ENCODE data around the gene NRXN3.

The NRXN3 gene

GRCh38 chr14:79608446-79608845, 1438.3 kb downstream of the NRXN3 start:
- H3K9me3 ChIP-seq (ENCODE audit: severe bottlenecking), result no peaks in the 10 kb centered on the region
- TF ChIP-seq CTCF (IDR thresholded peaks at IDR 0.05; ENCODE audit: poor library complexity, severe bottlenecking), result no peak
- DNase-seq (ENCODE audit: low spot score) (no peak), ATAC-seq (ENCODE audit: low read depth) (no peak)
- H3K4me1 ChIP-seq (ENCODE audit: insufficient read depth, poor library complexity, severe bottlenecking), result no peaks in the 10 kb centered on the region
- no peak overlapping the region for H3K4me3 ChIP-seq (ENCODE audit: severe bottlenecking)
- H3K27me3 ChIP-seq (ENCODE audit: insufficient read depth, poor library complexity, severe bottlenecking), result no peaks in the 10 kb centered on the region
- no peaks in the 10 kb centered on the region for H3K36me3 ChIP-seq (ENCODE audit: low read depth)
- no peak overlapping the region for H3K27ac ChIP-seq (ENCODE audit: poor library complexity, severe bottlenecking)

GRCh38 chr14:79613625-79614024, 1443.5 kb downstream of the NRXN3 start:
- ATAC-seq (ENCODE audit: low read depth), result no peak
- H3K4me1 ChIP-seq (ENCODE audit: insufficient read depth, poor library complexity, severe bottlenecking), result no peaks in the 10 kb centered on the region
- H3K27ac ChIP-seq (ENCODE audit: poor library complexity, severe bottlenecking), result no peak overlapping the region
- H3K9me3 ChIP-seq (ENCODE audit: severe bottlenecking), result no peaks in the 10 kb centered on the region
- no peak for DNase-seq (ENCODE audit: low spot score)
- no peak overlapping the region for H3K4me3 ChIP-seq (ENCODE audit: severe bottlenecking)
- H3K36me3 ChIP-seq (ENCODE audit: low read depth), result no peaks in the 10 kb centered on the region
- H3K27me3 ChIP-seq (ENCODE audit: insufficient read depth, poor library complexity, severe bottlenecking), result no peaks in the 10 kb centered on the region
- TF ChIP-seq CTCF (IDR thresholded peaks at IDR 0.05; ENCODE audit: poor library complexity, severe bottlenecking), result no peak

- no peaks in the 10 kb centered on the region for H3K9me3 ChIP-seq (ENCODE audit: severe bottlenecking)
- no peaks in the 10 kb centered on the region for H3K36me3 ChIP-seq (ENCODE audit: low read depth)
- H3K4me3 ChIP-seq (ENCODE audit: severe bottlenecking), result no peak overlapping the region
- no peaks in the 10 kb centered on the region for H3K4me1 ChIP-seq (ENCODE audit: insufficient read depth, poor library complexity, severe bottlenecking)
- H3K27me3 ChIP-seq (ENCODE audit: insufficient read depth, poor library complexity, severe bottlenecking), result peaks cover 2% of the 10 kb centered on the region
- ATAC-seq (ENCODE audit: low read depth) (no peak), DNase-seq (ENCODE audit: low spot score) (no peak)
- no peak overlapping the region for H3K27ac ChIP-seq (ENCODE audit: poor library complexity, severe bottlenecking)
- TF ChIP-seq CTCF (IDR thresholded peaks at IDR 0.05; ENCODE audit: poor library complexity, severe bottlenecking), result no peak
Measured at GRCh38 chr14:79614448-79614847, 1444.3 kb downstream of the NRXN3 start.

GRCh38 chr14:79627058-79627457, 1456.9 kb downstream of the NRXN3 start:
- H3K27me3 ChIP-seq (ENCODE audit: insufficient read depth, poor library complexity, severe bottlenecking), result no peaks in the 10 kb centered on the region
- no peak for ATAC-seq (ENCODE audit: low read depth)
- TF ChIP-seq CTCF (IDR thresholded peaks at IDR 0.05; ENCODE audit: poor library complexity, severe bottlenecking), result no peak

DNA sequence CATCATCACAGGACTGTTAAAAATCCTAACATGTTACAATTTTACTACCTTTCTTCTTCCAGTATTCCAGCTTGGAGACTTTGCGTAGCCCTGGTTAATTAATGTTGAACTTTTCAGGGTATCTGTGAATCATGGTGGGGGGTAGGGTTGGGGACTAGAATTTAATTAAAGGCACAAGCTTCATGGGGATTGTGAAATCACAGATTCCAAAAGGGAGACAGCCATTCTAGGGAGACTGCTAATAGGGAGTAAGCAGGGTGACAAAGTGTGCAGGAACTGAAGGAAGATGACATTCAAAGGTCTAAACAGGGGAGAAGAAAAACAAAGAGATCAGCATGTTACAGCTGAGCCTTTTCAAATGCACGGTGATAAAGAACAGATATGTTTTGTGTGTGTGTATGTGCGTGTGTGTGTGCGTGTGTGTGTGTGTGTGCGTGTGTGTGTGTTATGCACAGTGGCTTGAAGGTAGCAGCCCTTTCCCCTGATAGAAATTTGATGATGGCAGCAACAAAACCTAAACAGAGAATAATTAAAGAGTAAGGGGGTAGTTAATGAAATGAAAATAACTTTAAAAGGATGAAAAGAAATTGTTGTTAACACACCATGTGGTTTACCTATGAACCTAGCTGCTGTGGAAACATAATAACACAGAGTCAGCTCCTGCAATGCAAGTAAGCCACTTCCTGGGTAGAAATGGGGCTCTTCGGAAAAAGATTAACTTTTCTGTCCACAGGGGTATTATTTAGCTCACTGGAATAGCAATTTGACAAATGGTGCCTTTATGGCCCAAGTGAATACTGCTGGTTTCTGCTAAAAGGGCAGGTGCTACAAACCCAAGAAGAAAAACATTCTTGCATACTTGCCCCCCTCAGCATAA, 1459.5 kb downstream of the NRXN3 start:
- Histone ChIP-seq H3K27ac (ENCODE audit: poor library complexity, severe bottlenecking) (no peak overlapping the region), H3K4me1 (ENCODE audit: insufficient read depth, poor library complexity, severe bottlenecking) (no peaks in the 10 kb centered on the region), H3K27me3 (ENCODE audit: insufficient read depth, poor library complexity, severe bottlenecking) (no peaks in the 10 kb centered on the region), H3K9me3 (ENCODE audit: severe bottlenecking) (no peaks in the 10 kb centered on the region), H3K36me3 (ENCODE audit: low read depth) (no peaks in the 10 kb centered on the region), H3K4me3 (ENCODE audit: severe bottlenecking) (no peak overlapping the region)
- TF ChIP-seq CTCF (IDR thresholded peaks at IDR 0.05; ENCODE audit: poor library complexity, severe bottlenecking), result no peak
- no peak for ATAC-seq (ENCODE audit: low read depth)
- no peak for DNase-seq (ENCODE audit: low spot score)

More at GRCh38 chr14:79627058-79627457, 1456.9 kb downstream of the NRXN3 start:
- Histone ChIP-seq H3K4me3 (ENCODE audit: severe bottlenecking) (no peak overlapping the region), H3K9me3 (ENCODE audit: severe bottlenecking) (no peaks in the 10 kb centered on the region), H3K27ac (ENCODE audit: poor library complexity, severe bottlenecking) (no peak overlapping the region), H3K4me1 (ENCODE audit: insufficient read depth, poor library complexity, severe bottlenecking) (no peaks in the 10 kb centered on the region), H3K36me3 (ENCODE audit: low read depth) (no peaks in the 10 kb centered on the region)
- no peak for DNase-seq (ENCODE audit: low spot score)

Data from RWPE2 (cell line).